ENCODE results near the gene GNG7.
"Not testable (repeated sequence)": the region's sequence is repeated elsewhere in the genome, so short reads cannot be mapped to it uniquely, and the experiment has no call there.

The GNG7 gene

DNA sequence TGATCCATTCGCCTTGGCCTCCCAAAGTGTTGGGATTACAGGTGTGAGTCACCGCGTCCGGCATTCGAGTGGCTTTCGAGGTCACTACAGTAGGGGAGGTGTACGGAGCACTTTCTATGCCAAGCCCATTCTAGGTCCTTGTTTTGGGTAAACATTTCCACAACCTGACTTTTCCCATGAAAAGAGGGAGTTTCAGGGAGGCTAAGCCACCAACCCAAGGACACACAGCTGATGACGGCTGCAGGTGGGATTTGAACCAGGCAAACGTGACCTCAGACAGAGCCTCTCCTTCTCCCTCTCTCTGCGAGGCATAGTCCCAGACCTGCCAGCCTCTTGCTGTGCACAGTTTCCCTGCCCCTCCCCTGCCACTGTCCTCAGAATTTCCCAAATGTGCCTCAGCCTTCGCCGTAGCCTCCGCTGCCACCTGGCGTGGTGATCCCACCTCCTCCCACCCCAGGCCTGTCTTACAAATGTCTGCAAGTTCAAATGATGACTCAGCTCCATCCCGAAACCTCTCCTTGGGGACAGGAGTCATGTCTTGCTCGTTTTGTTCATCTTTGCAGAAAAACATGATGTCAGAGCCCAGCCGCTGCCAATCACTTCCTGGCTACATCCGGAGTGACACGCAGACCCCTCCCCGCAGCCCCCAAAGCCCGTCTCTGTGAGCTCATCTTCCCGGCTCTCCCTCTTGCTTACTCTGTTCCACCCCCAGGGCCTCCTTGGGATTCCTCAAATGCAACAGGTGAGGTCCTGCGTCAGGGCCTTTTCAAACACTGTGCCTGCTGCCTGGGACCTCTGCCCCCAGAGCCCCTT is 233.2 kb downstream of the GNG7 start:
- TF ChIP-seq, protein P1, sequence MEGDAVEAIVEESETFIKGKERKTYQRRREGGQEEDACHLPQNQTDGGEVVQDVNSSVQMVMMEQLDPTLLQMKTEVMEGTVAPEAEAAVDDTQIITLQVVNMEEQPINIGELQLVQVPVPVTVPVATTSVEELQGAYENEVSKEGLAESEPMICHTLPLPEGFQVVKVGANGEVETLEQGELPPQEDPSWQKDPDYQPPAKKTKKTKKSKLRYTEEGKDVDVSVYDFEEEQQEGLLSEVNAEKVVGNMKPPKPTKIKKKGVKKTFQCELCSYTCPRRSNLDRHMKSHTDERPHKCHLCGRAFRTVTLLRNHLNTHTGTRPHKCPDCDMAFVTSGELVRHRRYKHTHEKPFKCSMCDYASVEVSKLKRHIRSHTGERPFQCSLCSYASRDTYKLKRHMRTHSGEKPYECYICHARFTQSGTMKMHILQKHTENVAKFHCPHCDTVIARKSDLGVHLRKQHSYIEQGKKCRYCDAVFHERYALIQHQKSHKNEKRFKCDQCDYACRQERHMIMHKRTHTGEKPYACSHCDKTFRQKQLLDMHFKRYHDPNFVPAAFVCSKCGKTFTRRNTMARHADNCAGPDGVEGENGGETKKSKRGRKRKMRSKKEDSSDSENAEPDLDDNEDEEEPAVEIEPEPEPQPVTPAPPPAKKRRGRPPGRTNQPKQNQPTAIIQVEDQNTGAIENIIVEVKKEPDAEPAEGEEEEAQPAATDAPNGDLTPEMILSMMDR (IDR thresholded peaks at IDR 0.05; ENCODE audit: borderline replicate concordance, extremely low read depth, low read length, poor library complexity, severe bottlenecking) = no peak
- no peak for TF ChIP-seq EZH2 (IDR thresholded peaks at IDR 0.05; ENCODE audit: borderline replicate concordance, low read depth, low read length, severe bottlenecking)
- Histone ChIP-seq H2AFZ (ENCODE audit: low read depth, low read length) (no peak overlapping the region), H3K27ac (ENCODE audit: low read length) (peak overlapping the region; percentile 14; the same call in 1 of the 2 replicates), H3K4me3 (ENCODE audit: low read depth in 1 of 2, low read length in 2 of 2) (no peak overlapping the region), H3K36me3 (ENCODE audit: insufficient read depth, low read length) (no peaks in the 10 kb centered on the region), H3K9ac (ENCODE audit: low read depth, low read length) (no peak overlapping the region), H3K4me2 (ENCODE audit: insufficient read depth, low read length) (no peak overlapping the region), H3K4me1 (ENCODE audit: insufficient read depth, low read length) (peaks cover 11% of the 10 kb centered on the region), H3K27me3 (ENCODE audit: insufficient read depth, low read length, poor library complexity) (no peaks in the 10 kb centered on the region), H4K20me1 (ENCODE audit: insufficient read depth, low read length) (no peaks in the 10 kb centered on the region), H3K79me2 (ENCODE audit: insufficient read depth, low read length) (no peaks in the 10 kb centered on the region), H3K9me3 (ENCODE audit: insufficient read depth, low read length, severe bottlenecking) (no peaks in the 10 kb centered on the region)
- DNase-seq (peak; percentile 39), ATAC-seq (ENCODE audit: insufficient read depth, low read depth) (0 out of 3 replicates have a peak, but pooled peaks have one; percentile 7)

DNA sequence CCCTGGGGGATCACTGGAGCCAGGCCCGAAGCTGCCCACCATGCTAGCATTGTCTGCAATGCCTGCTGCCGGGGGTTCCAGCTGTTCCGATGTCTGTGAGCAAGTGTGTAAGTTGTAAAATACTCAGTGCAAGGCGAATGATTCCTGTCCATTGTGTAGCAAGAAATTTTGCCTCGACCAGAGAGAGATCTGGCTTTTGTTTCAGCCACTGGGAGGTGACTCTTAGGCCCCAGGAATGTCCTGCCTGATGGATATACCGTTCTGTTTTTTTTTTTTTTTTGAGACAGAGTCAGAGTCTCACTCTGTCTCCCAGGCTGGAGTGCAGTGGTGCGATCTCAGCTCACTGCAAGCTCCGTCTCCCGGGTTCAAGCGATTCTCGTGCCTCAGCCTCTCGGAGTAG is 233.9 kb downstream of the GNG7 start:
- Histone ChIP-seq H3K4me1 (ENCODE audit: insufficient read depth, low read length) (peaks cover 6% of the 10 kb centered on the region), H3K9me3 (ENCODE audit: insufficient read depth, low read length, severe bottlenecking) (no peaks in the 10 kb centered on the region), H3K4me3 (ENCODE audit: low read depth in 1 of 2, low read length in 2 of 2) (no peak overlapping the region), H2AFZ (ENCODE audit: low read depth, low read length) (no peak overlapping the region), H3K79me2 (ENCODE audit: insufficient read depth, low read length) (no peaks in the 10 kb centered on the region), H3K36me3 (ENCODE audit: insufficient read depth, low read length) (no peaks in the 10 kb centered on the region), H3K27ac (ENCODE audit: low read length) (no peak overlapping the region), H3K4me2 (ENCODE audit: insufficient read depth, low read length) (no peak overlapping the region), H4K20me1 (ENCODE audit: insufficient read depth, low read length) (no peaks in the 10 kb centered on the region), H3K9ac (ENCODE audit: low read depth, low read length) (no peak overlapping the region), H3K27me3 (ENCODE audit: insufficient read depth, low read length, poor library complexity) (no peaks in the 10 kb centered on the region)
- TF ChIP-seq, protein P1 (IDR thresholded peaks at IDR 0.05; ENCODE audit: borderline replicate concordance, extremely low read depth, low read length, poor library complexity, severe bottlenecking) = no peak
- TF ChIP-seq EZH2 (IDR thresholded peaks at IDR 0.05; ENCODE audit: borderline replicate concordance, low read depth, low read length, severe bottlenecking) = no peak
- ATAC-seq (ENCODE audit: insufficient read depth, low read depth) (no peak), DNase-seq (no peak)

- Histone ChIP-seq H3K4me3 (ENCODE audit: low read depth in 1 of 2, low read length in 2 of 2) (no peak overlapping the region), H3K9ac (ENCODE audit: low read depth, low read length) (no peak overlapping the region), H3K36me3 (ENCODE audit: insufficient read depth, low read length) (no peaks in the 10 kb centered on the region), H2AFZ (ENCODE audit: low read depth, low read length) (no peak overlapping the region), H3K4me1 (ENCODE audit: insufficient read depth, low read length) (peaks cover 5% of the 10 kb centered on the region), H3K27me3 (ENCODE audit: insufficient read depth, low read length, poor library complexity) (no peaks in the 10 kb centered on the region), H4K20me1 (ENCODE audit: insufficient read depth, low read length) (no peaks in the 10 kb centered on the region), H3K27ac (ENCODE audit: low read length) (no peak overlapping the region), H3K9me3 (ENCODE audit: insufficient read depth, low read length, severe bottlenecking) (no peaks in the 10 kb centered on the region), H3K79me2 (ENCODE audit: insufficient read depth, low read length) (no peaks in the 10 kb centered on the region), H3K4me2 (ENCODE audit: insufficient read depth, low read length) (no peak overlapping the region)
- TF ChIP-seq, protein P1 (IDR thresholded peaks at IDR 0.05; ENCODE audit: borderline replicate concordance, extremely low read depth, low read length, poor library complexity, severe bottlenecking) = no peak
- no peak for TF ChIP-seq EZH2 (IDR thresholded peaks at IDR 0.05; ENCODE audit: borderline replicate concordance, low read depth, low read length, severe bottlenecking)
- DNase-seq = no peak
- ATAC-seq (ENCODE audit: insufficient read depth, low read depth) = no peak
Observed at GRCh38 chr19:2464389-2464788, 238.1 kb downstream of the GNG7 start.

- not testable (repeated sequence) for H3K27me3 ChIP-seq (ENCODE audit: insufficient read depth, low read length, poor library complexity); H4K20me1 ChIP-seq (ENCODE audit: insufficient read depth, low read length); H3K36me3 ChIP-seq (ENCODE audit: insufficient read depth, low read length); H3K9me3 ChIP-seq (ENCODE audit: insufficient read depth, low read length, severe bottlenecking); H3K4me2 ChIP-seq (ENCODE audit: insufficient read depth, low read length); H2AFZ ChIP-seq (ENCODE audit: low read depth, low read length); ATAC-seq (ENCODE audit: insufficient read depth, low read depth); H3K79me2 ChIP-seq (ENCODE audit: insufficient read depth, low read length); H3K9ac ChIP-seq (ENCODE audit: low read depth, low read length); H3K4me1 ChIP-seq (ENCODE audit: insufficient read depth, low read length); H3K27ac ChIP-seq (ENCODE audit: low read length); DNase-seq; H3K4me3 ChIP-seq (ENCODE audit: low read depth in 1 of 2, low read length in 2 of 2)
Observed at GRCh38 chr19:2463694-2464093, 238.8 kb downstream of the GNG7 start.
